OCI-LY7 (cell line): ENCODE measurements around the gene PSMC1. TPM values are rescaled to one million over a fixed set of nuclear protein-coding genes. Genes with fewer than 3 reads are reported as not detected.

Source experiments
- BruUV-seq: library from RNA; stranded (reverse); fragments of 400-500 nt; replicated peaks from 2 replicates; lab custom pipeline; 2021; lab: Mats Ljungman, UMichigan
- CTCF ChIA-PET: fragments of 300-600 bp; sonication (Branson Sonifier 250); formaldehyde crosslinking; loops from one replicate; lab custom pipeline; 2022; ENCODE audit warnings: antibody characterized with exemption; ENCODE audit not compliant: unreplicated experiment; lab: Charles Lee
- POLR2A ChIA-PET: fragments of 300-600 bp; sonication (Branson Sonifier 250); formaldehyde crosslinking; loops from one replicate; lab custom pipeline; 2022; ENCODE audit warnings: antibody characterized with exemption; lab: Charles Lee
- DNase-seq: peaks from one replicate; pipeline ENCODE4 v3.0.0-alpha.2; 2015; ENCODE audit warnings: low spot score
- H2AFZ ChIP-seq: fragments of 200-600 bp; sonication (generic), shearing (Covaris generic); 2 replicates; pipeline ENCODE4 v1.6.1; 2014; ENCODE audit warnings: mild to moderate bottlenecking, antibody characterized with exemption, low read length, moderate library complexity
- H3K27ac ChIP-seq: fragments of 200-600 bp; sonication (generic); 2 replicates; pipeline ENCODE4 v1.5.1; 2014; ENCODE audit warnings: mixed run types, low read depth, mild to moderate bottlenecking, moderate library complexity, low read length, inconsistent platforms; ENCODE audit not compliant: poor library complexity, severe bottlenecking
- H3K36me3 ChIP-seq: fragments of 200-600 bp; sonication (generic); 2 replicates; pipeline ENCODE4 v1.6.1; 2014; ENCODE audit warnings: mild to moderate bottlenecking, antibody characterized with exemption, low read length, moderate library complexity, mixed read lengths; ENCODE audit not compliant: insufficient read depth
- H3K4me1 ChIP-seq: fragments of 200-600 bp; sonication (generic); 2 replicates; pipeline ENCODE4 v1.5.1; 2014; ENCODE audit warnings: mild to moderate bottlenecking, low read length; ENCODE audit not compliant: insufficient read depth, poor library complexity, severe bottlenecking
- H3K4me2 ChIP-seq: fragments of 200-600 bp; sonication (generic); 2 replicates; pipeline ENCODE4 v1.6.1; 2014; ENCODE audit warnings: mild to moderate bottlenecking, low read length
- H3K4me3 ChIP-seq: fragments of 200-600 bp; sonication (generic); 2 replicates; pipeline ENCODE4 v1.5.1; 2014; ENCODE audit warnings: mild to moderate bottlenecking, low read depth, low read length; ENCODE audit not compliant: poor library complexity, severe bottlenecking
- H3K79me2 ChIP-seq: fragments of 200-600 bp; sonication (generic); 2 replicates; pipeline ENCODE4 v1.6.1; 2016; ENCODE audit warnings: low read depth, mild to moderate bottlenecking, low read length, moderate library complexity, mixed read lengths; ENCODE audit not compliant: insufficient read depth
- H3K9me2 ChIP-seq: fragments of 200-600 bp; sonication (generic); 2 replicates; pipeline ENCODE4 v1.6.1; 2016; ENCODE audit warnings: mild to moderate bottlenecking, low read length, mixed read lengths; ENCODE audit not compliant: insufficient read depth
- H3K9me3 ChIP-seq: fragments of 200-600 bp; sonication (generic); 2 replicates; pipeline ENCODE4 v1.6.1; 2014; ENCODE audit warnings: mild to moderate bottlenecking, mixed run types, low read length, mixed read lengths
- H4K20me1 ChIP-seq: fragments of 200-600 bp; sonication (generic); 2 replicates; pipeline ENCODE4 v1.6.1; 2014; ENCODE audit warnings: mild to moderate bottlenecking, antibody characterized with exemption, low read length, moderate library complexity, mixed read lengths; ENCODE audit not compliant: insufficient read depth
- CTCF ChIP-seq: fragments of 200-600 bp; sonication (generic); conservative IDR thresholded peaks from 2 replicates; pipeline ENCODE4 v1.5.1; 2014; ENCODE audit warnings: mild to moderate bottlenecking, antibody characterized with exemption, low read length, moderate library complexity, mixed read lengths
- EZH2phosphoT487 ChIP-seq: fragments of 200-600 bp; sonication (generic); IDR thresholded peaks from 2 replicates; pipeline ENCODE4 v1.6.1; 2018; ENCODE audit warnings: low read depth, borderline replicate concordance, mild to moderate bottlenecking, mixed run types, antibody characterized with exemption, low read length, moderate library complexity, mixed read lengths
- intact Hi-C: fragments of 100-400 bp; cut with micrococcal nuclease; formaldehyde crosslinking; loops from one replicate; pipeline ENCODE4 v1.10.0; 2022; ENCODE audit not compliant: unreplicated experiment
- total RNA-seq, 2 experiments: library from RNA; depleted of rRNA in 1 of 2; stranded (reverse); fragments of >200 nt in 1 of 2; shearing (Covaris generic) in 1 of 2; gene quantifications; 2 replicates each; pipeline ENCODE4 v1.2.3, GENCODE V29; 2014 to 2022

Gene PSMC1
- total RNA-seq, 2 experiments from 2014 or later: 92.7 to 100 TPM

GRCh38 chr14:90299408-90299807, 43.1 kb downstream of the PSMC1 start:
- Histone ChIP-seq H2AFZ (no peak overlapping the region), H3K79me2 (no peaks in the 10 kb centered on the region), H3K27ac (no peak overlapping the region), H3K4me3 (no peak overlapping the region), H3K36me3 (peaks cover 78% of the 10 kb centered on the region), H3K9me3 (no peaks in the 10 kb centered on the region), H3K9me2 (no peaks in the 10 kb centered on the region), H3K4me1 (no peaks in the 10 kb centered on the region), H4K20me1 (no peaks in the 10 kb centered on the region), H3K4me2 (no peak overlapping the region)
- POLR2A ChIA-PET: no interaction called here
- TF ChIP-seq CTCF (no peak), EZH2phosphoT487 (no peak)
- no peak for DNase-seq
- no TSS peak for BruUV-seq
- intact Hi-C loops: no loop called here
- CTCF ChIA-PET: no interaction called here

- Histone ChIP-seq H3K4me3 (no peak overlapping the region), H3K4me1 (no peaks in the 10 kb centered on the region), H3K27ac (no peak overlapping the region), H3K4me2 (no peak overlapping the region), H3K36me3 (peaks cover 78% of the 10 kb centered on the region), H3K9me3 (no peaks in the 10 kb centered on the region), H2AFZ (no peak overlapping the region), H3K9me2 (no peaks in the 10 kb centered on the region), H4K20me1 (no peaks in the 10 kb centered on the region), H3K79me2 (no peaks in the 10 kb centered on the region)
- CTCF ChIA-PET: no interaction called here
- no TSS peak for BruUV-seq
- intact Hi-C loops: loop anchor here (2.0 to 10.0 kb wide), 2 partner anchors 214 to 396 kb away; no protein-coding TSS in a partner anchor
- TF ChIP-seq EZH2phosphoT487 (no peak), CTCF (no peak)
- no peak for DNase-seq
- POLR2A ChIA-PET: interaction anchor here (0.6 kb wide), 1 partner anchor 15 kb away, joined by 11 read pairs; no protein-coding TSS in a partner anchor
Observed at GRCh38 chr14:90300611-90301047, 44.3 kb downstream of the PSMC1 start.

- Histone ChIP-seq H3K4me3 (no peak overlapping the region), H3K36me3 (peaks cover 73% of the 10 kb centered on the region), H3K9me3 (no peaks in the 10 kb centered on the region), H3K4me1 (no peaks in the 10 kb centered on the region), H3K27ac (no peak overlapping the region), H4K20me1 (no peaks in the 10 kb centered on the region), H3K4me2 (no peak overlapping the region), H2AFZ (no peak overlapping the region), H3K79me2 (no peaks in the 10 kb centered on the region), H3K9me2 (no peaks in the 10 kb centered on the region)
- CTCF ChIA-PET: no interaction called here
- BruUV-seq: no TSS peak
- intact Hi-C loops: loop anchor here (2.0 to 10.0 kb wide), 2 partner anchors 214 to 396 kb away; no protein-coding TSS in a partner anchor
- DNase-seq: no peak
- POLR2A ChIA-PET: interaction anchor here (0.6 to 0.8 kb wide), 3 partner anchors 15 to 1969 kb away, joined by 3 to 11 read pairs (median 3); no protein-coding TSS in a partner anchor
- no peak for TF ChIP-seq CTCF
- TF ChIP-seq EZH2phosphoT487: no peak
Observed at GRCh38 chr14:90301122-90301521, 44.8 kb downstream of the PSMC1 start.
